Measurements from ENCODE around the gene CLDN2.

DNA sequence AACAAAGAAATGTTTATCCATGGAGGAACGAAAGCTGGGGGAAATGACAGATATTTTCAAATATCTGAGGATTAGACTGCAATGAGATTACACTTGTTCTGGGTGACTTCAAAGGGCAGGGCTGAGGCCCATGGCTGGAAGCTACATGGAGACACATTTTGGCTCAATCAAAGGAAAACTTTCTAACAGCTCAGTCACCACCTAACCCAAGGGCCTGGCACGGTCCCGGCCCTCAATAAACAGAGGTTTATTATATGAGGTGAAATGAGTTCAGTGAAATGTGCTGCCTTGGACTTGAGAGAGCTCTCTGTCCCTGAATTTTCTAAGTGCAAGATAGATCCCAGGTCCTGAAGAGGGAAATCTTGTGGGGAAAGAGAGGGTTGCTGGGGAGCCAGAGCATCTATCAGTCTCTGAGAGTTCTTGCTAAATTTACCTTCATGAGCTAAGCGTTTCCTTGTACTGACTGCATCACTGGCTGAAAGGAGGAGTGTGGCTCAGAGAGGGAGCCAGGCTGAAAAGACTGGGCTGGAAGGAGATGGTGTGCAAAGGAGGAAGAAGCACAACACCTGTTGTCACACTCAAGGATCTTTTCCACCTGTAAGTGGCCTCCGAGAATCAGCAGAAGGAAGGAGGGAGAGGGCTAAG lies 15.0 kb upstream of the CLDN2 start:
- TF ChIP-seq CTCF (IDR thresholded peaks at IDR 0.05; ENCODE audit: low read length) (no peak), EZH2 (IDR thresholded peaks at IDR 0.05; ENCODE audit: borderline replicate concordance, low read length) (no peak)
